ENCODE measurements around the gene CAPNS2.

- TF ChIP-seq CTCF (IDR thresholded peaks at IDR 0.05) = no peak
- TF ChIP-seq POLR2A (IDR thresholded peaks at IDR 0.05) = no peak
Measured at GRCh38 chr16:55576384-55576783, 9.9 kb downstream of the CAPNS2 start.
